EH (cell line): ENCODE data around the gene UTS2R.
"Not testable (repeated sequence)": the region's sequence is repeated elsewhere in the genome, so short reads cannot be mapped to it uniquely, and the experiment has no call there.

Experiments used
- DNase-seq: peaks from one replicate; pipeline ENCODE4 v3.0.0-alpha.2; 2015; ENCODE audit warnings: low read depth

The UTS2R gene

DNA sequence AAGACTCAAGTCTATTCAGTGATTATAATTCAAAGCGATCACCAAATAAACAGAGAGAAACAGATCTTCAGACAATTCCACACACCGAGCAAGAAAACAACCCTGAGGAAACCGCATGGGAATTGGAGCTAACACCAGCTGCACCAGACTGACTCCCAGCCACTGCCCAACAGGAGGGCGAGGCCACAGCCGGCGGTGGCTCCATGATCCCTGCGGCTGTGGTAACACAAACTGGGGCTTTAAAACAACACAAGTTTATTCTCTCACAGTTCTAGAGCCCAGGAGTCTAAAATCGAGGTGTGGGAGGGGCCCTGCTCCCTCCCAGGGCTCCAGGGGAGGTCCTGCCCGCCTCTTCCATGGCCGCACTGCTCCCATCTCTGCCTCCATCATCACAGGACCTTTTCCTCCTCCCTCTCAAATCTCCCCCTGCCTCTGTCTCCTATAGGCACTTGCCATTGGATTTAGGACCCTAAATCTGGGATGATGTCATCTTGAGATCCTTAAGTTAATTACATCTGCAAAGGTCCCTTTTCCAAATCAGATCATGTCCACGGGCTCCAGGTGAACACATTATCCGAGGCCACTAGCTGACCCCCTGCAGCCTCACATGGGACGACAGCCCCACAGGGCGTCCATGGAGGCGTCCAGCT lies 36.8 kb downstream of the UTS2R start:
- no peak for DNase-seq

DNA sequence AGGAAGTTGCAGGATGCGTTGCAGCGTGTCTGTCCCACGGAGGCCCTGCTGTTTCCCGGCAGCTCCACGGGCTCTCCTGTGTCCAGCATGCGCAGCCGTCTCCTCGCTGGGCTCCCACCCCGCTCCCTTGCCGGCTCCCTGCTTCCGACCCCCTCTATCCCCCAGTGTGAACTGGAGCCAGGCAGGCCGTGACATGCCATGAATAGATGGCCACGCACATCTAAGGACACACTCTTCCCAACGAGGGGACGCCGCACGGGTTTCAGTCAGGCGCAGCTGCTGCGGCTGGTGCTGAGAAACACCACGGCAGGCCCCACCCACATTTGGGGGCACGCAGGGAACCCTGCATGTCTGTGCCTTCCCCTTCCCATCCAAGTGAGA lies 37.4 kb downstream of the UTS2R start:
- DNase-seq, result no peak

DNA sequence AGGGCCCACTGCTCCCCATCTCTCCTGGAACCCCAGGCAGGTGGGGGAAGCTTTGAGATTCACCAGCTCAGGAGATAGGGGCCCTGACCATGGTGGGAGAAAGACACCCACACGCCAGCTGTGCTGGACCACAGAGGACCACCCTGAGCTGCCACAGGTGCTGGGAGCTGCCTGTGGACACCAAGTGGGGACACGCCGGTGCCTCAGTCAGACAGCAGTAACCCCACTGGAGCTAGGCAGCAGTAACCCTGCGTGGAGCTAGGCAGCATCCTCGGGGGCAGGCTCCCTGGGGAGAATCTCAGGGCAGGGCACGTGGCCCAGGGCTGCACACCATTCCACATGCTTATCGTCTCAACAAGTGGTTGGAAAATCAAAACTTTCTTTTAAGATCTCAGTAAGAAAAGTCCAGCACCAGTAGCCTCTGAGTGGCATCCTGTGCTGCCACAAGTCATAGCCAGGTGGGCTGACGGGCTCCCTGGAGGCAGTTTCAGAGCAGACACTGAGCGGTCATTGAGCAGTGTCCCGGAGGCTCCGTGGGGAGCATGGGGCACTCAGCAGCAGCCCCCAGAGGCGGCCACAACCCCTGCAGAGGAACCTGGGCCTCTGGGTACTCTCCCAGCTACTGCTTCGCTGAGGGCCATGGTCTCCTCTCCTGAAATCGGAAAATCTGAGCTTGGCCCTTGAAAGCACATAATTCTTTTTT lies 38.6 kb downstream of the UTS2R start:
- DNase-seq, result no peak

- no peak for DNase-seq
Observed at GRCh38 chr17:82411396-82412053, 40.0 kb downstream of the UTS2R start.

DNA sequence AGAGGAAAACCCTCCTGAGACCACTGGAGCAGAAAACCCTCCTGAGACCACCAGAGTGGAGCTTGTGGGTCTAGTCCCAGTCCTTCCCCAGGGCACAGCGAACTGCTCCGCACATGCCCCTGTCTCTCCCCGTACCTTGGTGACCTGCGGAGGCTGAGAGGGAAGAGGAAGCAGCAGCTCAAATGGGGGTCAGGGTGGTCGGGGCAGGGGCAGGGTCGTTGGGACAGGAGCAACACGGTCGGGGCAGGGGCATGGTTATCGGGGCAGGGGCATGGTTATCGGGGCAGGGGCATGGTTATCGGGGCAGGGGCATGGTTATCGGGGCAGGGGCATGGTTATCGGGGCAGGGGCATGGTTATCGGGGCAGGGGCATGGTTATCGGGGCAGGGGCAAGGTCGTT lies 40.5 kb downstream of the UTS2R start:
- DNase-seq, result not testable (repeated sequence)

- DNase-seq, result no peak
Observed at GRCh38 chr17:82412535-82413520, 41.3 kb downstream of the UTS2R start.

GRCh38 chr17:82414548-82415281 lies 43.1 kb downstream of the UTS2R start:
- peak; percentile 68 for DNase-seq

GRCh38 chr17:82415336-82415735 lies 43.8 kb downstream of the UTS2R start:
- DNase-seq, result no peak

- DNase-seq, result no peak
Observed at GRCh38 chr17:82415786-82416185, 44.2 kb downstream of the UTS2R start.

DNA sequence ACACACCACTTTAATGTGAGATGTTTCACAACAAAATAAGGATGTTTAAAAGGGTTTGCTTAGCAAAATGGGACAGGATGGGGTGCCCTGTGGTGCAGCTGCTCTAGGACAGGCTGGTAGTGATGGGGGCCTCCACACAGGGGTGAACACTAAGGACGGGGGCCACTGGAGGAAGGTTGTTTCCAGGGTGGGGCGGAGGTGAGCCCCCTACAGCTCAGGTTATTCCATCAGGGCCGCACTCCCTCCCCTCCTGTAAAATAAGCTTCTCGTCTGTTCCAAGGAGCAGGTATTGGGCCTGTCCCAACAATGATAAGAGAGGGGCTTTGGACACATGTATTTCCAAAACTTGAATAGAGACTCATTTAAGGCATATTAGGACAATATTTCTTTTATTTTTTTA lies 44.7 kb downstream of the UTS2R start:
- DNase-seq, result no peak

GRCh38 chr17:82416771-82417170 lies 45.2 kb downstream of the UTS2R start:
- no peak for DNase-seq

DNA sequence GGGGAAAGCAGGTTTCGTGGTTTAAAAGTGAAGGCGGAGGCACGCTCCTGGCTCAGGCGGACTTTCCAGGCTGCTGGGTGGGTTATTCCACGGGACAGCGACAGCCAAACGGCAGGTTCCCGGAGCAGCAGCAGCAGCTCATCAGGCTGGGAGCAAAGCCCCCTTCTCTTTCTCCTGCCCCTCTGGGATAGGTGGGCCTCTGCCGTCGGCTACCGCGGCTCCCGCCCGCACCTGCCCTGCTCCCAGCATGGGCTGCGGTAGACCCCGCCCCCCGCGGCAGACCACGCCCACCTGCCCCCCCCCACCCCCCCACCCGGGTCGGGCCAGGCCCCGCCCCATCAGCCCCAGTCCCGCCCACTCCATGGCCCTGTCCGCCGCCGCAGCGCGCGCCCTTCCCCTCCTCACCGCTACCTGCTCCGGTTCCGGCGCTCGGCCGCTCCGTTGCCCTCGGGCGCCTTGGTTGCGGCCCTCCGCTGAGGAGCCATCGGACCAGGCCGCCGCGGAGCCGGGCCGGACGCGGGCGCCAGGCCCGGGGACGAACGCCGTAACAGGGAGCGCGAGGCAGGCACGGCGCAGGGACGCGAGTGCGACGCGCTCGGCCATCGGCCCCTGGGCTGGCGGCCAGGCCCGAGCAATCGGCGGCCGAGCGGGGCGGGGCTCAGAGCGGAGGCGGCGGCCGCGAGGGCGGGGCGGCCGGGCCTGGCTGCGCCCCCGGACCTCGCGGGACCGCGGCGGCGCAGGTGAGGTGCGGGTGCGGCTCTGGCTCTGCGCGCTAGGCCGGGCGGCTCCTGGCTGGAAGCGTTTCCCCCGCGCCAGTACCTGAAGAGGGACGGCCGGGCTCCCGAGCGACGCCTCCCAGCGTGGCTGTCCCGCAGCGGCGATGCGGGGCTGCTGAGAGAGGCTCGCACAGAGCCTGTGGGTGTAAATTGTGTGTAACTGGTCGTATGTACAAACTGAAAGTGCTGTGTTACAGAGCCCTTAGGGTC lies 46.7 kb downstream of the UTS2R start, which contains the start of the genes HEXD and OGFOD3:
HEXD (plus strand) TSS at position 347 of the 986 bp plus-strand sequence. CDS start 1,453 bp downstream, outside the sequence.
OGFOD3 (minus strand) TSS at position 586 of the 986 bp plus-strand sequence; CDS start at position 485, 101 bp downstream.
- DNase-seq, result peak; percentile 82

- DNase-seq, result peak; percentile 19
Observed at GRCh38 chr17:82419540-82419939, 48.0 kb downstream of the UTS2R start.

DNA sequence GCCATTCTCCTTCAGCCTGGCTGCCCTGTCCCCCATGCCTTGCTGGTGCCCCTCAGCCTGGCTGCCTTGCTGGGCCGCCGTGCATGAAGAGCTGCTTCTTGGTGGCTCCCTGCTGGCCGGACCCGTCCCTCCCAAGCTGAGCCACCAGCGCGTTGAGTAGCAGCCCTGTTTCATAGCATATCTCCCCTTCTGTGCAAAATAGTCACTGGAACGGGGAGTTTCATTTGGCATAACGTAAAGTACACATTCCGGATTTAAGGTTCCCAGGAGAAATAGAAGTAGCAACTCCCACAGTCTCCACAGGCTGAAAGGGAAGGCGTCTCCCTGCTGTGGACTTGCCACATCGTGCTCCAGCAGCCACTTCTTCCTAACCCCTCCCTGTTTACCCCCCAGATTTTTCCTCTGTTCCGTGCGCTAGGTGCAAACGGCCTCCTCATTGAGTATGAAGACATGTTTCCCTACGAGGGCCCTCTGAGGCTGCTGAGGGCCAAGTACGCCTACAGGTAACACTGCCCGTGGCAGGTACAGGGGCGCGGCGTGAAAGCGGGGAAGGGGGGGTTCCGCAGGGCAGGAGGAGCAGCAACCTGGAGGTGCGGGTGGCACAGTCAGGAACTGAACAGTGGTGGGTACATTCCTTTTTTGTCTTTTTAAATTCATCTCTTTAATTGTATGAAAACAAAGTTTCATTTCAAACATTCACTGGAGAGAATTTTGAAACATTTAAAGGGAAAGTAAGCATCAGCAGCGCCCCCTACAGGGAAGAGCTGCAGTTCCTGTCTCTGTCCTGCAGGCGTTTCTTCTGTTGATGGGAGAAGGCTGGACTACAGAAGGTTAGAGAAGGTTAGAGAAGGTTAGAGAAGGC lies 52.7 kb downstream of the UTS2R start:
- DNase-seq, result peak; percentile 58

DNA sequence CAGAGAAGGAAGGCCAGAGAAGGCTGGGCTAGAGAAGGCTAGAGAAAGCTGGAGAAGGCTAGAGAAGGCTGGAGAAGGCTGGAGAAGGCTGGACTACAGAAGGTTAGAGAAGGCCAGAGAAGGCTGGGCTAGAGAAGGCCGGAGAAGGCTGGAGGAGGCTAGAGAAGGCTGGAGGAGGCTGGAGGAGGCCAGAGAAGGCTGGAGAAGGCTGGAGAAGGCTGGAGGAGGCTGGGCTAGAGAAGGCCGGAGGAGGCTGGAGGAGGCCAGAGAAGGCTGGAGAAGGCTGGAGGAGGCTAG lies 53.2 kb downstream of the UTS2R start:
- DNase-seq, result no peak
